ENCODE measurements around the gene ZFAND3.
"Not testable (repeated sequence)": the region's sequence is repeated elsewhere in the genome, so short reads cannot be mapped to it uniquely, and the experiment has no call there.

The ZFAND3 gene

DNA sequence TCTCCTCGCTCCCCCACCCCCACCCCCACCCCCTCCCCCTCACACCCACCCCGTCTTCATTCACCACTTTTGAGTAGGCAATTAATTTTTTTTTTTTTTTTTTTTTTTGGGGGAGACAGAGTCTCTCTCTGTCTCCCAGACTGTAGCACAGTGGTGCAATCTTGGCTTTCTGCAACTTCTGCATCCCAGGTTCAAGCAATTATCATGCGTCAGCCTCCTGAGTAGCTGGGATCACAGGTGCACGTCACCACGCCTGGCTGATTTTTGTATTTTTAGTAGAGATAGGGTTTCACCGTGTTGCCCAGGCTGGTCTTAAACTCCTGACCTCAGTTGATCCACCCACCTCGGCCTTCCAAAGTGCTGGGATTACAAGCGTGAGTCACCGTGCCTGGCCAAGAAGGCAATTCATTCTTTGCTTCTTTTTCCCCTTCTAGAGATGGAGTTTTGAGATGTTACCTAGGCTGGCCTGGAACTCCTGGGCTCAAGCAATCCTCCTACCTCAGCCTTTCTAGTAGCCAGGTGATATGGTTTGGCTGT, 230.4 kb downstream of the ZFAND3 start:
- DNase-seq (ENCODE audit: low read depth in 2 of 2) = not testable (repeated sequence)

DNA sequence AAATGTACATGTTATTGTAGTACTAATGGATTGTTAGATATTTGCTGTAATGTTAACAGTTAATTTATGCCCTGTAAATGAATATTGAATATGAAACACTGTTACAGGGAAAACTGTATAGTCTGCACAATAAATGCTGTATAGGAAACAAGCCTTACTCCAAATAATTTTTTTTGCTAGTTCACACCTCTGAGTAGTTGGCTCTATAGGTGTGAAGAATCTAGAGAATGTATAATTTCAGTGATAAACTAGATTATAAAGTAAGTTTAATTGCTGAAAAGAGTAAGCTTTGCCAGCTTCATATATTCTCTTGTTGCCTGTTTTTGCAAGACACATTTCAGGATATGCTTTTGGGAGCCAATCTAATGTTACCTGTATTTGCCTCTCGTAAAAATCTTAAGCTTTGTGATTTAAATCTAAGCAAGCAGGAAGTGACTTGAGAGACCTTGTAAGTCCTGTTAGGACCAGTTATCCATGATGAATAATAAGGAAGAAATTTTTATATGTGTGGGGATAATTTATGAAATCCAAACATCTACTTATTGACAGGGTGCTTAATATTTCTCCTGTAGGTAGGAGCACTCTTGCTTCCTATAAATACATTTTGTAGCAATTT, 232.4 kb downstream of the ZFAND3 start:
- no peak for DNase-seq (ENCODE audit: low read depth in 2 of 2)

DNA sequence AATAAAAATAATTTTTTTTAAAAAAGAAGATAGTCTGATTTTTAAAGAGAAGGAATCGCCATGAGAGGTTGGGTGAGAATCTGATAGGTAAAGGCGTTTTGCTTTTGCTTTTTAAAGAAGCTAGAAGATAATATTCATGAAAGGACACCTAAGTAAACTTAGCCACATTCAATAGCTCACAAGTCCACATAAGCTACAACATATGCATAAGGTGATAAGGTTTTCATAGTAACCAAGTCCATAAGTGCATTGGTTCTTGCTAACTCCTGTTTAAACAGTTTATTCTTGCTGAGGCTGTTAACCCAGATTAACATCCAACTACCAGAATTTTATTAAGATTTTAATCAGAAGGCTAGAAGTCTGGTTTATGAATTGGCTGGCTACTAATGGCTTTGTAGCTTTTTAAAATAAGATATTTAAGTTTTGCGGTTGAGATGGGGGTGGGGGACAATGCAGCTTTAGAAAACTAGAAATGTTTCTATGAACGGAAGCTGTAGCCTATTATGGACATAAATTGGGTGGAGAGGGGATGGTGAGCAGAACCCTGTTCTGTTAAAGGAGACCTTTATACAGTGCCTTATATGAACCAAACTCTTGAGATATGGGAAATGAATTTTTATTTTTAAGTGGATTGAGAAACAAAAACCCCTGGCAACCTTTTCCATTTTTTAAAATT, 235.1 kb downstream of the ZFAND3 start:
- no peak for DNase-seq (ENCODE audit: low read depth in 2 of 2)

DNA sequence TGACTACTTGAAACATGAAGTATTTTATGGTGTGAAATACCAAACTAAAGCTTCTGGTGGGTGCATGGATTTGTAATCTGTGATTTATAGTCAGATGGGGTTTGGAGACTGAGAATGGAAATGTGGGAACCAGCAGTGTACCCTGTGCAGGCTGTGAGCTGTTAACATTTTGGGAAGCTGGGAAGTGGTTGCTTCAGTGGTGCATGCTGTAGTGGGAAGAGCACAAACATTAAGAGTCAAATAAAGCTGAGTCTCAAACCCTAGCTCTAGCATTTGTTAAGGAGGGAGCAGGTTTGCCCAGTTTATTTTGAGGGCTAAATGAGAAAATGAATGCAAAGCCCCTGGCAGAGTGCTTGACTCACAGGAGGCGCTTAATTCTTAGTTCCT, 235.7 kb downstream of the ZFAND3 start:
- DNase-seq (ENCODE audit: low read depth in 2 of 2) = no peak

DNA sequence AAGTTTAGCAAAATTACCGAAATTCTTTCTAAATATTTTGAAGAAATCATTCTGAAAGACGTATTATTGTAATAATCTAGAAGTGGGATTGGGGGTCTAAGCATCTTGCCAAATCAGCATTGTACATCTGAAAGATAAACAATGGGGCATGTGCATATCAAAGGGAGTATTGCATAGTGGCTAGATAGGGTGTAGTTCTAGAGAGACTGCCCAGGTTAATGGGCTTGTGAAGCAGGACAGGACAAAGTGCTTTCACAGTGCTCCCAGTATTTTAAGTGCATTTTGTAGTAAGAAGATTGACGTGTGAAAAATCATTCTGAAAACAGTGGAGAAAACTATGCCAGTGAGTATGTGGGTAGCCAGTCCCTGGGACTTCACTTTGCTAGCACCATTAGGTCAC, 236.8 kb downstream of the ZFAND3 start:
- no peak for DNase-seq (ENCODE audit: low read depth in 2 of 2)

DNA sequence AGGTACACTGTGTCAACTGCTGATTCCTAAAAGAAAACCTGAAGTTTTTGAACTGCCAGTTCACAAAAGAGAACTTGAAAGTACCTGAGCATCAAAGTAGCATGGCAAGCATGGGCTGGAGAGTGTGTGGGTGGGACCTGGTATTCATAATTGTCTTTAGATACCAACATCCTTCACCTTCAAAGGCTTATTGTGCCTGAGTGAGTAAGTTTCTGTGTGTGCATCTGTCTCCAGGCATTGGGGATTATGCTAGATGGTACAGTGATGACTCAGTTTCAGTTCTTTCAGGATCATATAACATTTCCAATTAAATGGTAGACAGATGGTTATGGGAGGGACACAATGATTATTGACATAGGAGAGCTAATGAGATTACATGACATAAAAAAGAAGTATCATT, 238.5 kb downstream of the ZFAND3 start:
- DNase-seq (ENCODE audit: low read depth in 2 of 2) = no peak

DNA sequence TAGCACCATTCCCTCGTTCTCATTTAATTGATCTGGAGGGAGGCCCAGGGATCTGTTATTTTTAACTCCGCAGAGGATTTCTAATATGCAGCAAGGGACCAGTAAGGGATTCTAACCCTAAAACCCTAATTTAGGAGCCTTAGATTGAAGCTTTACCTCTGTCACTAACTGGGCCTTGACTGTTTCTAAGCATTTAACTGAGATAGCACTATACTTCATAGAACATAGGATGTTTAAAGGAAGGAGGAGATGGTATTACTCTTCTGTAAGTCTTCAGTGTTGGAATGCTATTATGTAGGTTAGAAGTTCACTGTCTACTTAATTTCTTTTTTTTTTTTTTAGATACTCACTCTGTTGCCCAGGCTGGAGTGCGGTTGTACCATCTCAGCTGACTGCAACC, 242.5 kb downstream of the ZFAND3 start:
- no peak for DNase-seq (ENCODE audit: low read depth in 2 of 2)

DNA sequence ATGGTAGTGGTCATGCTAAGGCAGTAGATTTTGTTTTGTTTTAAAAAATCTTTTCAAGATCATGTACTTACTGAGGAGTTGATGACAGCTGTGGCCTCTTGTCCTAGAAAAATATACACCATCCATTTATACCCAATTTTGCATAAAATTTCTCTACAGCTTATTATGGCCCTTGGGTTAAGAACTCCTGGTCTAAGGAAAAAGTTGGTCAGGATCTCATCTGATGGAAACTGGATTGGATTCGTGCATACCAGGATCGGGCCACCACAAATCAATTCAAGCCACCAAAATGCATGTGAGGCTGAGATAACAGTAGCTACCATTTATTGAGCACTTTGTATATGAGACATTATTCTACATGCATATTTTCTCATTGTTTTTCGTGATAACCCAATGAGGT, 244.4 kb downstream of the ZFAND3 start:
- no peak for DNase-seq (ENCODE audit: low read depth in 2 of 2)

DNA sequence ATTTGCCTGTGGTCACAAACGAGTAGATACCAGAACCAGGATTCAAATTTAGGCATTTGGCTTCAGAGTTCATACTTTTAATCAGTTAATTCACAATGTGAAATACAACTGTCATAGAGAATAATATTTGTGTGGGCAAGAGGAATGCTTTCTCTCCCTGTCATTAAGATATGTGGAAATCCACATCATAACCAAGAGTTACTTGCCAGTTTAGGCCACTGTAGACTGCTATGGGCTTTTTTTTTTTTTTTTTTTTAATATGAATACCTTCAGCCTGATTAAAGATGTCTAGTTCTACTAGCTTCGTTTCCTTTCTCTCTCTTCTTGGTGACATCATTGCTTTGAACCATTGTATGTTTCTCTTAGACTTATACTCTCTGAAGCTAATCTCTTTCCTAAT, 244.9 kb downstream of the ZFAND3 start:
- DNase-seq (ENCODE audit: low read depth in 2 of 2) = no peak

DNA sequence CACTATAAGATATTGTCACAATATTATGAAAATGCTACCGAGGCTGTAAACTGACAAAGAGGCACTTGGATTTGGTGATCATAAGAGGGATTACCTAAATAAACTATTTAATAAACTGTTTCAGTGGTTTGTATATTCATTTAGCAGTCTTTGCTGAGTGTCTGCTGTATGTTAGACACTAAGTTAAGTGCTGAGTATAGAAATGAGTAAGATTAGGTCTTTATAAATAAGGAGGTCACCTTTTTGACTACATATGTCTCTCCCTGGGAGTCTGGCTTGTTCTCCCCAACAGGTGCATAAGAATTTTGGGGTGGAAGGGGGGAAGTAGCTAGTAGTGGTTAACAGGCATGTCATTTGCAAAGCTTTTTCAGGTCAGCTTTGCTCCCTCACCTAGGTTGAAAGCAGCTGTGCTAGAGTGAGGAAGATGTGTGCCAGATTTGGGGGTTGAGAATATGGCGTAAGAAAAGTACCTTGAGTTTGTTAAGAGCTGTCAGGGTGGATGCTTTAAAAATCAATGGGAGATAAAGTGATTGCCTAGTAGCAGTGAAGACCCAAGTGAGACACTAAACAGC, 246.3 kb downstream of the ZFAND3 start:
- no peak for DNase-seq (ENCODE audit: low read depth in 2 of 2)

DNA sequence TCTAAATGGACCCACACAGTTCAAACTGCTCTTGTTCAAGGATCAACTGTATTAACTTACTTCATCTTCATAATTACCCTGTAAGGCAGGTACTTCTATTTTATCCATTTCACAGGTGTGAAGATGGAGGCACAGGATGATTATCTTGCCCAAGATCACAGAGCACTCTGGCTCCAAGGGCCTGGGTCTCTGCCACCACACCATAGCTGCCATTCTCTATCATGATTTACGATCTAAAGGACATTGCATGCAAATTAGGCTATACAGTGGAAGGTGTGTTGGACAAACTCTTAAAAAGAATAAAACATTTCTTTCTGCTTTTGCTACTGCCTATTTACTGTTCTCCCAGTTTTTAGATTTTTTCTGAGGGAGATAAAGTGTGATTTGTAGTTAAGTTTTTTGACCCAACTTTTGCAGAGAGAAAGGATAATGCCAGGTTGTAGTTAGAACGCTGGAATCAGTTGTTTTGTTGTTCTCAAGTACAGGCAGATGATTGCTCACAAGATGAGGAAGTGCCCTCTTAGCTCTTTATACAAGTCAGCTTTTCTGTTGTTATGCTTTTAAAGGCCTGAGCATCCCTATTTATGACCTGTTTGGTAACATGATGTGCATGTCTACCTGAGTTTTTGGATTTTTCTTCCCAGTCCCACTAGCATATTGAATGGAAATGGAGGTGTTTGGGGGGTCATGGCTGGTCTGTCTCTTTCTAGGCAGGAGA, 247.9 kb downstream of the ZFAND3 start:
- no peak for DNase-seq (ENCODE audit: low read depth in 2 of 2)

DNA sequence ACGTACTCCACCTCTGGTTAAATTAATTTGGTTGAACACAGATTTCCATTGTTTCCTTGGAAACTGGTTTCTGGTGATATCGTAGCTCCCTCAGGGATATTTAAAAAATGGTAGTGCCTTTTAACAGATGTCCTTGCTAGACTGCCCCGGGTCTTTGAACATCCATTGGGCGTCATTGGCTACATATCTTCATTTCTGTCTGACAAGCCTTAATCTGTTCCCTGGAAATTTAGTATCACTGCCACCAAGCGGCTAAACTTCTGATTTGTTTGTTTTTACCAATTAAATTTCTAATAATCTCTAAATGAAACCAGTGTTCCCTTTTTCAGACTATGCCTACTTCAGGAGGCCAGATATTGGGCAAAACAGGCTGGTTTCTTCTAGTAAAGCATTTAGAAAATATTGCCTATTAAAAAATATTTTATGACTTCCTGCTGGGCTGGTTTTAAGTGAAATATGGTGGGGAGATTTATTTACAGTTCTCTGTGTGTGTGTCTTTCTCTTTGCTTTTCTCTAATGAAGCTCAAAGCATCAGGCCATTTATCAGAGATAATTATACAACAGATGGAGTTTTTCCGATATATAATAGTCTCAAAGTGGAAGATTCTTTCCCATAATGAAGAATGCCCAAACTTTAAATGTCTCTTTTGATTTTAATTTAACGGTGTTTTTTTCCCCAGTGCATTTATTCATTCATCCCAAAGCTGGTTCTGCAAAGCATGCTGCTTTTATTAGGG, 249.5 kb downstream of the ZFAND3 start:
- no peak for DNase-seq (ENCODE audit: low read depth in 2 of 2)

DNA sequence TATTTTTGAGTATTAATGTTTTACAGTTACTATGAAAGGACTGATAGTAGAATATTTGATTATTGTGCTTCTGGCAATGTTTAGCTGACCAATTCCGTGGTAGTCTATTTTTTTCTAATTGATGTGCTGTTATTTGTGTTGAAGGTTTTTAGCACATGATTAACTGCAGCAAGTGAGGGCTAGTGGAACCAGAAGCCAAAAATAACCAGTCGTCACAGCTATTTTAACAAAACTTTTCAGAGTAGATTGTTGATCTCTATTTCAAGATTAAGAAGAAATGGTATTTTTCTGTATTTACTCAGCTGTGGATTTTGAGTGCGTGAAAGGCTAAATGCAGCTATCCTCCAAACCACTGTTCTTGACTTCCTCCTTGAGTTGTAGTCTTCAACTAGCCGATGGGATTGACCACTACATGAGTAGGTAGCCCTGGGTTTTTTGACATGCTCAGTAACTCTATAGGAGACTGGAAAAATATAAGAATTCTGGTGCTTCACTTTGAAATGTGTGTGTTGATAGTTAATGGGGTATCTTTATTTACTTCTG, 258.0 kb downstream of the ZFAND3 start:
- DNase-seq (ENCODE audit: low read depth in 2 of 2) = no peak

DNA sequence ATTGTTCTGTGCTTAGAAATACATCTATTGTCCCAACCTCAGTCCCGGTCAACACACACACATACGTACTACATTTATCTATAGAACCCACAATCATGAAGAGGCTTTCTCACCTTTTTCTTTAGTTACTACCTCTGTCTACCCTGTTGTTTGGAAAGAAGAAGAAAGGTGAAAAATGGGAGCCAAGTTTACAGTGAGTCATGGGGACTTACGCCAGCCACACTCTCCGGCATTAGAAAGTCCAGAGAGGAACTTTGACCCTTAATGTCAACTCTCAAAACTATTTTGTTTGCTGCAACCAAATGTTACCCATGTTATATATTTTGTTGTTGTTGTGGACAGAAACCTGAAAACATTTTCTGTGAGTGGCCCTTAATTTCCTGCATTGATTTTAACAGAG, 259.1 kb downstream of the ZFAND3 start:
- DNase-seq (ENCODE audit: low read depth in 2 of 2) = no peak

DNA sequence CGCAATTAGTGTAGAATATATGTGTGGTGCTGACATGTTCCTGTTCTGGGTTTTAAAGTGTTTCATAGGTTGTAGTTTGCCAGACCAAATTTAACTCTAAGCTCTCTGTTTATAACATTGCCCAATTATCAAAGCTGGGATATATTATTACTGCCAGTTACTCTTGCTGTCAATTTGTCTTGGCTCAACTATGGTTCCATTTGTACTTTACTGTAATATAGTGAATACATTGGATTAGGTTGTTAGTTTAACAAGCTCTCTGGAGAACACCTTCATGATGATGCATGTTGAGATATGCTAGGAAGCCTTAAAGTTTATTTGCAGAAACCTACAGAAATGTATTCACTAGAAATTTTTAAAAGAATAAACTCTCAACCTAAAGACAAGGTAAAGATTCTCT, 259.6 kb downstream of the ZFAND3 start:
- no peak for DNase-seq (ENCODE audit: low read depth in 2 of 2)

DNA sequence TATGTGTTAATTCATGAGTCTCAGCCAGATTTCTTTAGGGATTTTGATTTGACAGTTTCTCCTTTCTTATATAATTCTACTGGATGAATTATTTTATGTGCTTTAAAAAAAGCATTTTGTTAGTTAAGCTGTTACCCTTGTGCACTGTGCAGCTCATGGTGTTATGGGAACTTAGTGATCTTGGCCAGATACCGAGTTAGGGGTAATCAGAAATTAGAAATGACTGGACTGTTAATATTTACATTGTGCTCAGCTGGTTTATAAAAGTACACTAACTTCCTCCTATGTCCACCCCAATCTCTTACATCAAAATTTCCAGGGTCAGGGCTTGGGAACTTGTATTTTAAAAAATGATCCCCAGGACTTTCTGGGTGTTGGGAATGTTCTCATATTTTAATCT, 260.0 kb downstream of the ZFAND3 start:
- DNase-seq (ENCODE audit: low read depth in 2 of 2) = no peak

DNA sequence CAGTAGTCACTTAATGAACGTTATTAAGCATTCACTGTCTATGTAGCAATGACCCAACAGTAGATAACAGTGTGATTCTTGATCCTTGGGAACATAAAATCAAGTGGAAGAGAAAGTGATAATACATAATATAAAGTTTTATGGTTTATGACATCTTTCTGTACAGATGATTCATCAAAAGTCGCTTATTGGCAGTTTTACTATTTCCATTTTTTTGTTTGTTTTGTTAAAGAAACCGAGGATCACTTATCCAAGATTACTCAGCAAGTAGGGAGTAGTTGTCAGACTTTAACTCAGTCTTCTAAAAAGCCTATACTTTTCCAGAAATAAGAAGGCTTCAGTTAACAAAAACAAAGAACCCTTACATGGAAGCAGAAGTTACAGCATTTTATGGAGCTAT, 260.8 kb downstream of the ZFAND3 start:
- no peak for DNase-seq (ENCODE audit: low read depth in 2 of 2)

DNA sequence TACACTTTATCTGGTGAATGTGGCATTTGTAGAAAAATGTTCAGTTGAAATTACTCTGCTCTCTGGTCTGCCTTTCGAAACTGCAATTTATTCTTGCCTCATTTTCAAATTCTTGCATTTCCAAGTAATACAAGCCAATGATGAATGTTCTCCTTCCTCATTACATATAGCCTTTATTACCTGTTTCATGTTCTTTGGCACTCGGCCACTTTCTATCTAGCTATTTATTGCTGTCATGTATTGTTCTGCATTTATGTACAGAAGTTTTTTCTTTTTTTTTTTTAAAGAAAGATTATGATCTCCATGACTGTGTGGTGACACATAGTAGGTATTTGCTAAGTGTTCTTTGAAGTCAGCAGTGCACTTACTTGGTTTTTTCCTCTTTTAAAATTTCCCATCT, 261.4 kb downstream of the ZFAND3 start:
- DNase-seq (ENCODE audit: low read depth in 2 of 2) = no peak

DNA sequence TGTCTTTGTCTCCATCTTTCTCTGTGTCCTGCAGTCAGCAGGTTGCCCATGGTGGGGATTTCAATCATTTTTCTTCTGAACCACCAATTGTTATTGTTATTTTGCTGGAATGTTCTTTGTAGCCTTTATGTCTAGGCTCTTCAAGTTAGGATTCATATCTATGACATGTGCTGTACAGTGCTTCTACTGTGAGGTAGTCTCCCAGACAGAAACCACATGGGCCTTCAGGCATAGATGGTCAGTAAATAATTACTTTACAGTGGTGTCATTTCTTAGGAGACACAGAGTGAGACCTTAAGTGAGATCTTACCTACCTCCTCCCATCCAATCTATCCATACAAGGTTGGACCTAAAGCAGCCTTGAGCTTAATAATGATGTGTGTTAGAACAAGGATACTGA, 265.5 kb downstream of the ZFAND3 start:
- no peak for DNase-seq (ENCODE audit: low read depth in 2 of 2)

DNA sequence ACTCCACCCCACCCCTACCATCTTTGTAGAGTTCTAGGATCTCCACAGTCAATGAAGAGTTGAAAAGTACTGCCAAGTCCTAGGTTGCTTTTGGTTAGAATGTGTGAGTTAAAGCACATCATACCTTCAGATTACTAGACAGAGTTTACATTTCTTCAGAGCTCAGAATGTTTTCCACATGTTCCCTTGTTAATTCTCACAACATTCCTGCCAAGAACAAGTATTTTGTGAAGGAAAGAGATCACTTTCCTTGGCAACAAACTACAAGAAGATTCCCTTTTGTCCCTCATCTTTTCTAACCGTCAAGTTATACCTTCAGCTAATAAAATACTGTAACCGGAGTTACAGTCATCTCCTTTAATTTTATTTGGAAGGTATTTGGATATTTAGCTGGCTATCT, 266.8 kb downstream of the ZFAND3 start:
- no peak for DNase-seq (ENCODE audit: low read depth in 2 of 2)

DNA sequence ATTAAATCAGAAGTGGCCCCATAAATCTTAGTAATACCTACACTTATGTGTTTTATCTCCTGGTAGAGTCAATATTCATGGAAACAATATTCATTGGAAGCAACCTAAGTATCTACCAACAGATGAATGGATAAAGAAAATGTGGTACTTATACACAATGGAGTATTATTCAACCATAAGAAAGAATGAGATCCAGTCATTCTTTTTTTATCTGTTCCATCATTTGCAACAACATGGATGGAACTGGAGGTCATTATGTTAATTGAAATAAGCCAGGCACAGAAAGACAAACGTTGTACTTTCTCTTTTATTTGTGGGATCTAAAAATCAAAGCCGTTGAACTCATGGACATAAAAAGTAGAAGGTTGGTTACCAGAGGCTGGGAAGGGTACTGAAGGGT, 268.5 kb downstream of the ZFAND3 start:
- DNase-seq (ENCODE audit: low read depth in 2 of 2) = no peak

DNA sequence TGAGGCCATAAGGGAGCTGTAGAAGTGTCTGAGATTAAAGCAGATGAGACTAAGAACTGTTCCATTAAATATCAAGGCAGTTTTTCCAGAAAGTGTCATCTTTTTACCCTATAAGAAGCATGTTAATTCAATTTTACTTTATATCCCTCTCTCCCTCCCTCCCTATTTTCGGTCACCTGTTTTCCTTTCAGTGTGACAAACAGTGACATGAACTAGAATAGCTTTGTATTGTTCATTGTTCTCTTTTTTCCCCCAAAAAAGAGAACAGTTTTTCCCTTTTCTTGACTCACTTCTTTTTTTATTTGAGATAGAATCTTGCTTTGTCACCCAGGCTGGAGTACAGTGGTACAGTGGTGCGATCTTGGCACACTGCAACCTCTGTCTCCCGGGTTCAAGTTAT, 269.3 kb downstream of the ZFAND3 start:
- DNase-seq (ENCODE audit: low read depth in 2 of 2) = no peak
